GM21825 (cell line): ENCODE data around the gene LARP4B.
A peak's percentile ranks its signal among the peaks of the same experiment; 100 is the strongest.

Experiments
- ATAC-seq: cut with Tn5 transposase; IDR thresholded peaks from one replicate; pipeline ENCODE4 v1.9.1; 2021; ENCODE audit warnings: mild to moderate bottlenecking, moderate library complexity; ENCODE audit not compliant: unreplicated experiment

The LARP4B gene

GRCh38 chr10:871951-872403, 59.5 kb downstream of the LARP4B start:
- ATAC-seq: no peak

GRCh38 chr10:870564-871166, 60.8 kb downstream of the LARP4B start:
- ATAC-seq: no peak

- no peak for ATAC-seq
These were observed 62.3 kb downstream of the LARP4B start for GRCh38 chr10:869171-869570.

GRCh38 chr10:867807-868206, 63.7 kb downstream of the LARP4B start:
- ATAC-seq: no peak

- ATAC-seq: no peak
These were observed 64.9 kb downstream of the LARP4B start for GRCh38 chr10:866577-866941.

GRCh38 chr10:865924-866576, 65.5 kb downstream of the LARP4B start:
- ATAC-seq: no peak

GRCh38 chr10:865257-865656, 66.2 kb downstream of the LARP4B start:
- ATAC-seq: no peak

- no peak for ATAC-seq
These were observed 71.0 kb downstream of the LARP4B start for GRCh38 chr10:860519-860918.

GRCh38 chr10:856416-857157, 74.9 kb downstream of the LARP4B start:
- no peak for ATAC-seq

GRCh38 chr10:855671-856070, 75.8 kb downstream of the LARP4B start:
- no peak for ATAC-seq

GRCh38 chr10:855079-855478, 76.4 kb downstream of the LARP4B start:
- ATAC-seq: no peak

GRCh38 chr10:853017-853416, 78.5 kb downstream of the LARP4B start:
- ATAC-seq: no peak

GRCh38 chr10:852386-852785, 79.1 kb downstream of the LARP4B start:
- ATAC-seq: peak; percentile 39

- peak; percentile 82 for ATAC-seq
These were observed 79.6 kb downstream of the LARP4B start for GRCh38 chr10:851901-852300.

GRCh38 chr10:850093-850492, 81.4 kb downstream of the LARP4B start:
- ATAC-seq: no peak

GRCh38 chr10:847868-848267, 83.6 kb downstream of the LARP4B start:
- no peak for ATAC-seq

- ATAC-seq: no peak
These were observed 85.3 kb downstream of the LARP4B start for GRCh38 chr10:846126-846685.

GRCh38 chr10:845526-845925, 86.0 kb downstream of the LARP4B start:
- no peak for ATAC-seq

- ATAC-seq: no peak
These were observed 87.0 kb downstream of the LARP4B start for GRCh38 chr10:844552-844951.

- ATAC-seq: no peak
These were observed 87.8 kb downstream of the LARP4B start for GRCh38 chr10:843703-844102.

GRCh38 chr10:842795-843194, 88.7 kb downstream of the LARP4B start:
- no peak for ATAC-seq

- ATAC-seq: no peak
These were observed 90.0 kb downstream of the LARP4B start for GRCh38 chr10:841535-841934.
